HG03442 (cell line): Measurements from ENCODE around the gene DOP1A.

Experiments
- ATAC-seq: cut with Tn5 transposase; IDR thresholded peaks from one replicate; pipeline ENCODE4 v1.9.1; 2021; ENCODE audit warnings: mild to moderate bottlenecking, moderate library complexity; ENCODE audit not compliant: unreplicated experiment

Gene DOP1A

GRCh38 chr6:83067448-83068439, at the start of gene DOP1A:
Gene DOP1A (plus strand): TSS chr6:83067671. CDS start chr6:83096978, 29,307 bp downstream.
- peak; percentile 83 for ATAC-seq

GRCh38 chr6:83019741-83020140, 47.7 kb upstream of the DOP1A start:
- no peak for ATAC-seq

GRCh38 chr6:83031689-83032088, 35.8 kb upstream of the DOP1A start:
- no peak for ATAC-seq

- ATAC-seq: no peak
Observed at GRCh38 chr6:83038246-83038645, 29.2 kb upstream of the DOP1A start.

GRCh38 chr6:83042467-83043053, 24.9 kb upstream of the DOP1A start:
- ATAC-seq: no peak

GRCh38 chr6:83044091-83044768, 23.2 kb upstream of the DOP1A start:
- ATAC-seq: no peak

- no peak for ATAC-seq
Observed at GRCh38 chr6:83047065-83047754, 20.3 kb upstream of the DOP1A start.

- ATAC-seq: no peak
Observed at GRCh38 chr6:83051377-83052172, 15.9 kb upstream of the DOP1A start.

GRCh38 chr6:83053678-83054077, 13.8 kb upstream of the DOP1A start:
- no peak for ATAC-seq

GRCh38 chr6:83055366-83055964, 12.0 kb upstream of the DOP1A start:
- ATAC-seq: peak; percentile 50

GRCh38 chr6:83057705-83058321, 9.7 kb upstream of the DOP1A start:
- ATAC-seq: peak; percentile 89

- no peak for ATAC-seq
Observed at GRCh38 chr6:83061190-83061589, 6.3 kb upstream of the DOP1A start.

- ATAC-seq: no peak
Observed at GRCh38 chr6:83062225-83062624, 5.2 kb upstream of the DOP1A start.

- ATAC-seq: peak; percentile 53
Observed at GRCh38 chr6:83065511-83066192, 1.8 kb upstream of the DOP1A start, which contains the start of gene UBE3D. Gene UBE3D (minus strand): TSS chr6:83065841. CDS start chr6:83065718, 123 bp downstream.

GRCh38 chr6:83068616-83069015, 1.1 kb downstream of the DOP1A start:
- no peak for ATAC-seq

- ATAC-seq: no peak
Observed at GRCh38 chr6:83069633-83070032, 2.2 kb downstream of the DOP1A start.

- ATAC-seq: peak; percentile 41
Observed at GRCh38 chr6:83071023-83071422, 3.6 kb downstream of the DOP1A start.

GRCh38 chr6:83071707-83072106, 4.2 kb downstream of the DOP1A start:
- no peak for ATAC-seq

GRCh38 chr6:83072726-83073125, 5.3 kb downstream of the DOP1A start:
- ATAC-seq: no peak
